Measurements from ENCODE around the gene NT5M.

NT5M gene

DNA sequence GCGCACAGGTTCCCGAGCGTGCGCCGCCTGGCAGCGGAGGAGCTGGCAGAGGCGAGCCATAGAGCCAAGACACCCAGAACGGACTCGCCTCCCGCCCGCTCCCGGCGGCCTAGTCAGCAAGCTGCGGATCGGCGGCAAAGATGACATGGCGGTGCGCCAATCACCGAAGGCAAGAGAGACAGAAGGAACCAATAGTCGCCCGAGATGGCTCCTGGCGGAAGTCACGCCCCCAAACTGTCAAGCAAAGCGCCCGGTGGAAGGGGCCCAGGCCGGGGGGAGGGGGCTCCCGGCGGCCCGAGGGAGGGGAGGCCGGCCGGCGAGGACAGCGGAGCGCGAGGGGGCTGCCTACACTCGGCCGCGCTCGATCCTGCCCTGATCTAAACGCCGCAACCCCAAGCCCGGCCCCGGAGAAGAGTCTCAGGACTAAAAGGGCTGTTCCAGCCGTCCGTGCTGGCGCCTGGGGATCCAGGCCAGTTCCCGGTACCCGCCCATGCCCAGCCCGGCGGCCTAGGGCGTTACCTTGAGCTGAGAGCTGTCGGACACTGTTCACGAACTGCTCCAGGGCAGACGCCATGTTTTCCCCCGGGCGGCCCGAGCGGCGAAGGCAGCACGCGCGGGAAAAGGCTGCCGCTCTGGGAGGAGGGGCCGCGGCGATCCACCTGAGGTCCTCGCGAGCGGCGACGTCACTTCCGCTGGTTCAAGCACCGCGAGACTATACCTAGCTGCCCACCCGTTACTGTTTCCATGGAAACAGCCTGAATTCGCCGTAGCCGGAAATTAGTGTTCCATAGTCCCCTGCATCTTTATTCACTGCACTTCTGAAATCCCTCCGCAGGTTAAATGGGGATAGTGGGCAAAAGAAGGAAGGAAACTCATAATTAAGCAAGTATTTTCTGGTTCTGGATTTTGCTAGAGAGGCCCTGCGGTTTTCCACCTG lies 22.3 kb upstream of the NT5M start, which contains the start of gene COPS3:
Gene COPS3 (minus strand): TSS at position 634 of the 937 bp plus-strand sequence. CDS start 60 bp downstream, at position 574.
- Histone ChIP-seq H3K9me3 (ENCODE audit: severe bottlenecking) (no peaks in the 10 kb centered on the region), H3K27me3 (ENCODE audit: insufficient read depth, low read depth, severe bottlenecking) (no peaks in the 10 kb centered on the region), H3K36me3 (peaks cover 43% of the 10 kb centered on the region), H3K4me3 (ENCODE audit: low read depth, low read length) (peak within 1 kb of the TSS; percentile 88), H3K27ac (peak within 1 kb of the TSS; percentile 100)
- peak; percentile 97 for DNase-seq
- no peak for TF ChIP-seq CTCF (IDR thresholded peaks at IDR 0.05; ENCODE audit: low read depth, low read length)

DNA sequence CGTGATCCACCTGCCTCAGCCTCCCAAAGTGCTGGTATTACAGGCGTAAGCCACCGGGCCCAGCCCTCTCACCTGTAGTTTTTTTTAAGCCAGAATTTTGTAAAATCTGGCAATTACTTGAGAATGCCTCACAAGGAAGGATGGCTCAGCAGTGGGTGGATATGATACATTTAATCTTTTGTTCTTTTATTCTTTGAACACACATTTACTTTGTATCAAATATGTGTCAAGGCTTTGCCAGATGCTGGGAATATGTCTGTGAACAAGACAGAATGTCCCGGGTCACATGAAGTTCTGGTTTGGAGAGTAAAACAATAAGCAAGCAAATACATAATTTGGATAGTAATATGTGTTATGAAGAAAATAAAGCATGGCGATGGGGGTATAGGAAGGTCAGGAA lies 17.2 kb upstream of the NT5M start:
- Histone ChIP-seq H3K9me3 (ENCODE audit: severe bottlenecking) (no peaks in the 10 kb centered on the region), H3K27ac (no peak overlapping the region), H3K36me3 (peaks cover under 1% of the 10 kb centered on the region), H3K27me3 (ENCODE audit: insufficient read depth, low read depth, severe bottlenecking) (no peaks in the 10 kb centered on the region), H3K4me3 (ENCODE audit: low read depth, low read length) (no peak overlapping the region)
- no peak for DNase-seq
- TF ChIP-seq CTCF (IDR thresholded peaks at IDR 0.05; ENCODE audit: low read depth, low read length), result no peak

DNA sequence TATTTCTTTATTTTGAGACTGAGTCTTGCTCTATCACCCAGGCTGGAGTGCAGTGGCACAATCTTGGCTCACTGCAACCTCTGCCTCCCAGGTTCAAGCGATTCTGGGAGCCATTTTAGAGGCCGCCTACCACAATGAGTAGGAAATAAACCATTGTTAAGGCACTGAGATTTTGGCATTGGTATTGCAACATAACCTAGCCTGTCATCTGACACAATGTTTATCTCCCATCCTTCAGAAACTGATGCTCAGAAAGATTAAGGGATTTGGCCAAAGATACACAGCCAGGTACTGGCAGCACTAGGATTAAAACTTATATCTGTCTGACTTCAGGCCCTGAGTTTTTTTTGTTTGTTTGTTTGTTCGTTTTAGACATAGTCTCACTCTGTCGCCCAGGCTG lies 14.1 kb upstream of the NT5M start:
- no peaks in the 10 kb centered on the region for H3K27me3 ChIP-seq (ENCODE audit: insufficient read depth, low read depth, severe bottlenecking)
- H3K27ac ChIP-seq, result no peak overlapping the region
- TF ChIP-seq CTCF (IDR thresholded peaks at IDR 0.05; ENCODE audit: low read depth, low read length), result no peak
- H3K9me3 ChIP-seq (ENCODE audit: severe bottlenecking), result no peaks in the 10 kb centered on the region
- H3K4me3 ChIP-seq (ENCODE audit: low read depth, low read length), result no peak overlapping the region
- no peaks in the 10 kb centered on the region for H3K36me3 ChIP-seq
- DNase-seq, result no peak

DNA sequence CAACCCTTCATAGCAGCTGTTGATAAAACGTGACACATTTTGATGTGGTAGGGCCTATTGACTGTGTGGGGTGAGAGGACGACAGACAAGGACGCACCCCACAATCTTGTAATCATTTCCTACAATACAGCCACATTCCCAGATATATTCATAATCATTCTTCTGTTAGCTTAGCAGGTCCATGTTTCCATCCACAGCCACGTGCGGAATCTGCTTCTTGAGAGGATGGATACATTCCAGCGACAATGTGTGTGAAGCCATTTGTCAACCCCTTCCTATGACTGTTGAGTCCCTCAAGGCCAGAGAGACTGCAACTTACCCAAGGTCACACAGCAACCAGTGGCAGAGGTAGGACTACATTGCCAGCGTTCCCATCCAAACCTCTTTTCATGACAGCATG lies 13.5 kb upstream of the NT5M start:
- Histone ChIP-seq H3K36me3 (no peaks in the 10 kb centered on the region), H3K27ac (no peak overlapping the region), H3K27me3 (ENCODE audit: insufficient read depth, low read depth, severe bottlenecking) (no peaks in the 10 kb centered on the region), H3K9me3 (ENCODE audit: severe bottlenecking) (no peaks in the 10 kb centered on the region), H3K4me3 (ENCODE audit: low read depth, low read length) (no peak overlapping the region)
- no peak for DNase-seq
- no peak for TF ChIP-seq CTCF (IDR thresholded peaks at IDR 0.05; ENCODE audit: low read depth, low read length)

GRCh38 chr17:17295141-17295540 lies 8.0 kb upstream of the NT5M start:
- H3K36me3 ChIP-seq, result no peaks in the 10 kb centered on the region
- H3K9me3 ChIP-seq (ENCODE audit: severe bottlenecking), result no peaks in the 10 kb centered on the region
- no peaks in the 10 kb centered on the region for H3K27me3 ChIP-seq (ENCODE audit: insufficient read depth, low read depth, severe bottlenecking)
- no peak for DNase-seq
- no peak overlapping the region for H3K27ac ChIP-seq
- H3K4me3 ChIP-seq (ENCODE audit: low read depth, low read length), result no peak overlapping the region
- TF ChIP-seq CTCF (IDR thresholded peaks at IDR 0.05; ENCODE audit: low read depth, low read length), result no peak
